Natural killer cell treated with Interleukin-12 subunit alpha and Interleukin-12 subunit beta and Interleukin-15 and Interleukin-18, amount 100 ng/mL, for 72 hours (primary cell): Measurements from ENCODE around the gene RPS6KC1. TPM values are rescaled to one million over a fixed set of nuclear protein-coding genes. Genes with fewer than 3 reads are reported as not detected.
"Not testable (repeated sequence)": the region's sequence is repeated elsewhere in the genome, so short reads cannot be mapped to it uniquely, and the experiment has no call there.

ENCODE experiments used
- ATAC-seq, 2 donors: fragments of 150-1000 bp; cut with Tn5 transposase in 1 of 2; sonication (Bioruptor Pico), chemical (Tn5 transposase) in 1 of 2; 2 replicates each; pipeline ENCODE4 v1.10.0; 2021
- DNase-seq: peaks from one replicate; pipeline ENCODE4 v3.0.0; 2022; ENCODE audit warnings: low spot score
- H3K27ac Mint-ChIP-seq, 2 donors: 1 replicate in 1 of 2; 2 replicates in 1 of 2; pipeline ENCODE4 v1.8.0; 2022; ENCODE audit warnings: mixed read lengths in 2 of 2, mild to moderate bottlenecking in 1 of 2, moderate library complexity in 1 of 2
- H3K27me3 Mint-ChIP-seq, 2 donors: 1 replicate in 1 of 2; 2 replicates in 1 of 2; pipeline ENCODE4 v1.8.0; 2022; ENCODE audit warnings: mixed read lengths in 2 of 2
- H3K36me3 Mint-ChIP-seq: one replicate; pipeline ENCODE4 v1.8.0; 2022; ENCODE audit warnings: mixed read lengths
- H3K4me1 Mint-ChIP-seq, 2 donors: 1 replicate in 1 of 2; 2 replicates in 1 of 2; pipeline ENCODE4 v1.8.0; 2022; ENCODE audit warnings: low read depth in 2 of 2, mixed read lengths in 2 of 2, mild to moderate bottlenecking in 1 of 2
- H3K4me3 Mint-ChIP-seq: one replicate; pipeline ENCODE4 v1.8.0; 2022; ENCODE audit warnings: mixed read lengths
- H3K9me3 Mint-ChIP-seq: 2 replicates; pipeline ENCODE4 v1.8.0; 2022; ENCODE audit warnings: mixed read lengths
- total RNA-seq, 2 donors: library from RNA; stranded (reverse); gene quantifications; one replicate each; pipeline ENCODE4 v1.2.3, GENCODE V29; 2022

The RPS6KC1 gene
- total RNA-seq, 2 donors from 2014 or later = 14.5 to 17.6 TPM

DNA sequence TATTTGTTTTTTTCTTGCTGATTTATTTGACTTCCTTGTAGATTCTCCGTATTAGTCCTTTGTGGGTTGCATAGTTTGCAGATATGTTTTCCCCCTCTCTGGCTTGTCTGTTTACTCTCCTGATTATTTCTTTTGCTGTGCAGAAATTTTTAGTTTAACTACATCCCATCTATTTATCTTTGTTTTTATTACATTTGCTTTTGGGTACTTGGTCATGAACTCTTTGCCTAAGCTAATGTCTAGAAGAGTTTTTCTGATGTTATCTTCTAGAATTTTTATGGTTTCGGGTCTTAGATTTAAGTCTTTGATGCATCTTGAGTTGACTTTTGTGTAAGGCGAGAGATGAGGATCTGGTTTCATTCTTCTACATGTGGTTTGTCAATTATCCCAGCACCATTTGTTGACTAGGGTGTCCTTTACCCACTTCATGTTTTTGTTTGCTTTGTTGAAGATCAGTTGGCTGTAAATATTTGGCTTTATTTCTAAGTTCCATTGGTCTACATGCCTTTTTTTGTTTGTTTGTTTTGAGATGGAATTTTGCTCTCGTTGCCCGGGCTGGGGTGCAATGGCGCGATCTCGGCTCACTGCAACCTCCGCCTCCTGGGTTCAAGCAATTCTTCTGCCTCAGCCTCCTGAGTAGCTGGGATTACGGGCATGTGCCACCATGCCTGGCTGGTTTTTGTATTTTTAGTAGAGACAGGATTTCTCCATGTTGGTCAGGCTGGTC lies 145.4 kb downstream of the RPS6KC1 start:
- H3K4me3 Mint-ChIP-seq, H3K4me1 Mint-ChIP-seq: not testable (repeated sequence)
- peaks cover 52% of the 10 kb centered on the region for H3K36me3 Mint-ChIP-seq

DNA sequence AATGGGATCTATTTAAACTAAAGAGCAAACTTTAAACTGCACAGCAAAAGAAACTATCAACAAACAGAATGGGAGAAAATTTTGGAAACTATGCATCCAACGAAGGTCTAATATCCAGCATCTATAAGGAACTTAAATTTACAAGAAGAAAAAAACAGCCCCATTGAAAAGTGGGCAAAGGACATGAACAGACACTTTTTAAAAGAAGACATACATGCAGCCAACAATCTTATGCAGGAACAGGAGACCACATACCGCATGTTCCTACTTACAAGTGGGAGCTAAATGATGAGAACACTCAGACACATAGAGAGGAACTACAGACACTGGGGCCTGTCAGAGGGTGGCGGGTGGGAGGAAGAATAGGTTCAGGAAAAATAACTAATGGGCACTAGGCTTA lies 149.6 kb downstream of the RPS6KC1 start:
- H3K4me1 Mint-ChIP-seq = no peaks in the 10 kb centered on the region
- H3K27ac Mint-ChIP-seq = no peak overlapping the region
- no peaks in the 10 kb centered on the region for H3K27me3 Mint-ChIP-seq
- peaks cover 10% of the 10 kb centered on the region for H3K9me3 Mint-ChIP-seq
- no peak overlapping the region for H3K4me3 Mint-ChIP-seq
- ATAC-seq (no peak), DNase-seq (no peak)
- H3K36me3 Mint-ChIP-seq = peaks cover 35% of the 10 kb centered on the region

More for the DNA sequence above, 145.4 kb downstream of the RPS6KC1 start:
- H3K9me3 Mint-ChIP-seq = peaks cover 16% of the 10 kb centered on the region
- H3K27me3 Mint-ChIP-seq, ATAC-seq, DNase-seq, H3K27ac Mint-ChIP-seq: not testable (repeated sequence)

DNA sequence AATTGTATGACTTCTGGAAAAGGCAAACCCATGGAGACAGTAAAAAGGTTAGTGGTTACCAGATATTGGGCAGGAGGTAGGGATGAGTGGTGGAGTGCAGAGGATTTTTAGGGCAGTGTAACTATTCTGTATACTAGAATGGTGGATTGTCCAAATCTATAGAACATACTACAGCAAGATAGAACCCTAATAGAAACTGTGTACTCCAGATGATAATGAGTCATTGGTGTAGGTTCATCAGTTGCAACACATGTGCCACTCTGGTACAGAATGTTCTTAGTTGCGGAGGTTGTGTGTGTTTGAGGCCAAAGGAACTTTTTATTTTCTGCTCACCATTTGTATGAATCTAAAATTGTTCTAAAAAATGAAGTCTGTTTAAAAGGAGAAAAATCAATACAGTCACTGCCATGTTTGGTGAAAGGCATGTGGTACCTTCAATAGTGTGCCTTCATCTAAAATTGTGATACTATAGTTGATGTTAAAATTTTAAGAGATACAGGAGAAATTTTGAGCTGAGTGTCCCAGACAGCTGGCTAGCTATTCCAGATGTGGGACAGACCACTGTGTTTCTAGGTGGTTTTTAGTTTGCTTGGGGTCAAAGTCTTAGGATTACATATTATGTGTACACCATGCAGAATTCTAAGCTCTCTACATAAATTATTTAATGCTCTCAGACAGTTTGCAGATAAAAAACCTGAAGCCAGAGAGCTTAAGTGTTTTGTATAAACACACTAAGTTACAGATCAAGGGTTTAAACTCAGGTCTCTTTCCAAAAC lies 150.5 kb downstream of the RPS6KC1 start:
- ATAC-seq (no peak), DNase-seq (no peak)
- Mint-ChIP-seq H3K9me3 (peaks cover 5% of the 10 kb centered on the region), H3K27ac (no peak overlapping the region), H3K4me1 (no peaks in the 10 kb centered on the region), H3K27me3 (no peaks in the 10 kb centered on the region), H3K4me3 (no peak overlapping the region), H3K36me3 (peaks cover 35% of the 10 kb centered on the region)

GRCh38 chr1:213211201-213211600 lies 160.2 kb downstream of the RPS6KC1 start:
- DNase-seq (no peak), ATAC-seq (no peak)
- H3K9me3 Mint-ChIP-seq = peaks cover 8% of the 10 kb centered on the region
- H3K4me1 Mint-ChIP-seq = peaks cover 0 to 6% of the 10 kb centered on the region in 2 donors
- H3K27me3 Mint-ChIP-seq = no peaks in the 10 kb centered on the region
- H3K27ac Mint-ChIP-seq = no peak overlapping the region
- peaks cover 18% of the 10 kb centered on the region for H3K36me3 Mint-ChIP-seq
- no peak overlapping the region for H3K4me3 Mint-ChIP-seq

DNA sequence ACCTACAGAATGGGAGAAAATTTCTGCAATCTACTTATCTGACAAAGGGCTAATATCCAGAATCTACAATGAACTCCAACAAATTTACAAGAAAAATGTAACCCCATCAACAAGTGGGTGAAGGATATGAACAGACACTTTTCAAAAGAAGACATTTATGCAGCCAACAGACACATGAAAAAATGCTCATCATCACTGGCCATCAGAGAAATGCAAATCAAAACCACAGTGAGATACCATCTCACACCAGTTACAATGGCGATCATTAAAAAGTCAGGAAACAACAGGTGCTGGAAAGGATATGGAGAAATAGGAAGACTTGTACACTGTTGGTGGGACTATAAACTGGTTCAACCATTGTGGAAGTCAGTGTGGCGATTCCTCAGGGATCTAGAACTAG lies 168.0 kb downstream of the RPS6KC1 start:
- not testable (repeated sequence) for DNase-seq, H3K9me3 Mint-ChIP-seq, H3K4me1 Mint-ChIP-seq, H3K36me3 Mint-ChIP-seq, H3K27me3 Mint-ChIP-seq, H3K4me3 Mint-ChIP-seq, ATAC-seq, H3K27ac Mint-ChIP-seq

GRCh38 chr1:213221209-213221608 lies 170.2 kb downstream of the RPS6KC1 start:
- no peaks in the 10 kb centered on the region for H3K36me3 Mint-ChIP-seq
- DNase-seq (no peak), ATAC-seq (no peak)
- peaks cover 3% of the 10 kb centered on the region for H3K9me3 Mint-ChIP-seq
- H3K27me3 Mint-ChIP-seq = no peaks in the 10 kb centered on the region
- no peak overlapping the region for H3K4me3 Mint-ChIP-seq
- no peak overlapping the region for H3K27ac Mint-ChIP-seq
- H3K4me1 Mint-ChIP-seq = no peaks in the 10 kb centered on the region

DNA sequence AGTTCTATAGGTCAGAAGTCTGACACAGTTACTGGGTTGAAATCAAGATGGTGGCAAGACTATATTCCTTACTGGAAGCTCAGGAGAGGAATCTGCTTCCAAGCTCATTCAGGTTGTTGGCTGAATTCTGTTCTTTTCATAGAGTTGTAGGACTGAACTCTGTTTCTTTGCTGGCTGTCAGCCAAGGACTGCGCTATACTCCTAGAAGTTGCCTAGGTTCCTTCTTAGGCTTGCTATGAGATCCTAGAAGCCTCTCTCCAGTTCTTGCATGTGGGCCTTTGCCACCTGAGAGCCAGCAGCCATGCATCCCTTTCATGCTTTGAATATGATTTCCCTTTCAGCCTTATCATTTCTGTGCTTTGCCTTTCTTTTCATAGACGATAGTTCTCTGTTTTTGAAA lies 176.4 kb downstream of the RPS6KC1 start:
- H3K4me3 Mint-ChIP-seq = no peak overlapping the region
- no peak for ATAC-seq
- no peaks in the 10 kb centered on the region for H3K36me3 Mint-ChIP-seq
- H3K27me3 Mint-ChIP-seq = no peaks in the 10 kb centered on the region
- no peak for DNase-seq
- H3K4me1 Mint-ChIP-seq = peaks cover 0 to 5% of the 10 kb centered on the region in 2 donors
- H3K9me3 Mint-ChIP-seq = no peaks in the 10 kb centered on the region
- H3K27ac Mint-ChIP-seq = no peak overlapping the region

DNA sequence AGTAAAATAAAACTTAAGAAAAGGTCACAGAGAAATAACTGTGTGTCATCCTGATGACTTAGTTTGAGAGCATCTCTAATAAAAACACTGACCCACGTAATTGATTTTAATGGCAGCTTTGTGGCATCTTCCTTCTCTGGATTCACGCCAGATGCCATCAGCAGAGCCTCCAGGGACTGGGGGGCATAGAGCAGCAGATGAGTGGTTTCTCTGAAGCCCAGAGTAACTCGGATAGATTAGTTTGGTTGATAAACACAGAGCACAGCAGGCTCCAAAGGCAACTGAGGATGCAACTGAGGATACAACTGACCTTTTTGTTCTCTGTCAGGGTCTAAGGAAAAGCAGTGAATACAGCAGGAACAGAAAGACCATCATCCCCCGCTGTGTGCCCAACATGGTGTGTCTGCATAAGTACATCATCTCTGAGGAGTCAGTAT lies 180.8 kb downstream of the RPS6KC1 start:
- H3K36me3 Mint-ChIP-seq = no peaks in the 10 kb centered on the region
- DNase-seq (no peak), ATAC-seq (no peak)
- peaks cover 0 to 5% of the 10 kb centered on the region in 2 donors for H3K4me1 Mint-ChIP-seq
- H3K27me3 Mint-ChIP-seq = no peaks in the 10 kb centered on the region
- no peak overlapping the region for H3K27ac Mint-ChIP-seq
- H3K4me3 Mint-ChIP-seq = no peak overlapping the region
- H3K9me3 Mint-ChIP-seq = no peaks in the 10 kb centered on the region

GRCh38 chr1:213242883-213243282 lies 191.8 kb downstream of the RPS6KC1 start:
- Mint-ChIP-seq H3K27ac (no peak overlapping the region), H3K27me3 (no peaks in the 10 kb centered on the region), H3K36me3 (peaks cover 5% of the 10 kb centered on the region), H3K9me3 (no peaks in the 10 kb centered on the region), H3K4me3 (no peak overlapping the region), H3K4me1 (peaks cover 0 to 3% of the 10 kb centered on the region in 2 donors)
- ATAC-seq = no peak
- no peak for DNase-seq

DNA sequence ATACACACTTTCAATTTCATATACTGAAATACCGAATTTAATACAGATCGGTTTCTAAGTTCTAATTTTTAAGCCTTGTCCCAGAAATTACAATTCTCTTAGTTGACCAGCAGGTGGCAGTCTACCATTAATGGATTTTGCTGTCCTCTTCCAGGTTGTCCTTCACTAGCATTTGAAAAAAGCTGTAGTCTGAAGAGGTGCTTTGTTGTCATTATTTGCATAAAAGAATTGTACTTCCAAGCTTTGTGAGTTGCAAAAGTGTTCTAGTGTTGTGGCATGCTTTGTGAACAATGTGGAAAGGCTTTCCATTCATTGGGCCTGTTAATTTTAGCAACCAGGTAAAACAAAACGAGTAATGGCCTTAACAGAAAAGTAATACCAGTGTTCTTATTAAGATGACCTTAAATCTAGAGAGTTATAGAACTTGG lies 193.6 kb downstream of the RPS6KC1 start:
- ATAC-seq = no peak
- Mint-ChIP-seq H3K9me3 (no peaks in the 10 kb centered on the region), H3K27ac (no peak overlapping the region), H3K27me3 (no peaks in the 10 kb centered on the region), H3K36me3 (peaks cover 5% of the 10 kb centered on the region), H3K4me1 (no peaks in the 10 kb centered on the region), H3K4me3 (no peak overlapping the region)
- no peak for DNase-seq

- Mint-ChIP-seq H3K9me3 (no peaks in the 10 kb centered on the region), H3K4me3 (no peak overlapping the region), H3K4me1 (no peaks in the 10 kb centered on the region), H3K27me3 (no peaks in the 10 kb centered on the region), H3K27ac (no peak overlapping the region), H3K36me3 (peaks cover 5% of the 10 kb centered on the region)
- DNase-seq = no peak
- no peak for ATAC-seq
These were observed 194.3 kb downstream of the RPS6KC1 start for GRCh38 chr1:213245260-213245910.

GRCh38 chr1:213247038-213247437 lies 196.0 kb downstream of the RPS6KC1 start:
- ATAC-seq (no peak), DNase-seq (no peak)
- no peaks in the 10 kb centered on the region for H3K36me3 Mint-ChIP-seq
- H3K27me3 Mint-ChIP-seq = no peaks in the 10 kb centered on the region
- H3K27ac Mint-ChIP-seq = no peak overlapping the region
- no peaks in the 10 kb centered on the region for H3K4me1 Mint-ChIP-seq
- no peak overlapping the region for H3K4me3 Mint-ChIP-seq
- no peaks in the 10 kb centered on the region for H3K9me3 Mint-ChIP-seq

GRCh38 chr1:213249395-213249794 lies 198.4 kb downstream of the RPS6KC1 start:
- no peaks in the 10 kb centered on the region for H3K36me3 Mint-ChIP-seq
- H3K4me3 Mint-ChIP-seq = no peak overlapping the region
- no peaks in the 10 kb centered on the region for H3K27me3 Mint-ChIP-seq
- ATAC-seq (no peak), DNase-seq (no peak)
- H3K4me1 Mint-ChIP-seq = no peaks in the 10 kb centered on the region
- H3K27ac Mint-ChIP-seq = no peak overlapping the region
- H3K9me3 Mint-ChIP-seq = no peaks in the 10 kb centered on the region

DNA sequence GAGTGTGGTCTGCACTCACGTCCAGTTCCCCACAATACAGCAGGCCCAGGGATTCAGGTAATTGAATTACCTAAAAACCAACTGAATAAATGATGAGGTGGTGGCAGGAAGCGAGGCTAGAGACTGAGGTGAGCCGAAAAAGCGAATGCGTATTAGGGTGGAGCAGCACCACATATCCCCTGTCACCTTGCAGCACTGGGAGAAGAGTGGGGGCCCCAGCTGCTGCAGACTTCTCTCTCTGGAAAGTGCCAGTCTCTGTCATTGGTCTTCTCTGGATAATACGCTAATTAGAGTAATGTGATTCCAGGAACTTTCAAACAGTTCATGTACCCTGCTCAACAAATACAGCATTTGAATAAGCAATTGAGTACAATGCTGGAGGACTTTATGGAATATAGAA lies 199.0 kb downstream of the RPS6KC1 start:
- DNase-seq = no peak
- no peak for ATAC-seq
- no peaks in the 10 kb centered on the region for H3K9me3 Mint-ChIP-seq
- no peaks in the 10 kb centered on the region for H3K36me3 Mint-ChIP-seq
- no peaks in the 10 kb centered on the region for H3K27me3 Mint-ChIP-seq
- H3K4me3 Mint-ChIP-seq = no peak overlapping the region
- H3K4me1 Mint-ChIP-seq = no peaks in the 10 kb centered on the region
- no peak overlapping the region for H3K27ac Mint-ChIP-seq
